Measurements from ENCODE around the gene MRPS9. TPM values are rescaled to one million over a fixed set of nuclear protein-coding genes. Genes with fewer than 3 reads are reported as not detected.

Gene MRPS9
- total RNA-seq (2022; extraction: Qiagen RNA extraction) = 29.3 to 32.2 TPM (median 31.3 TPM) in 5 replicates

DNA sequence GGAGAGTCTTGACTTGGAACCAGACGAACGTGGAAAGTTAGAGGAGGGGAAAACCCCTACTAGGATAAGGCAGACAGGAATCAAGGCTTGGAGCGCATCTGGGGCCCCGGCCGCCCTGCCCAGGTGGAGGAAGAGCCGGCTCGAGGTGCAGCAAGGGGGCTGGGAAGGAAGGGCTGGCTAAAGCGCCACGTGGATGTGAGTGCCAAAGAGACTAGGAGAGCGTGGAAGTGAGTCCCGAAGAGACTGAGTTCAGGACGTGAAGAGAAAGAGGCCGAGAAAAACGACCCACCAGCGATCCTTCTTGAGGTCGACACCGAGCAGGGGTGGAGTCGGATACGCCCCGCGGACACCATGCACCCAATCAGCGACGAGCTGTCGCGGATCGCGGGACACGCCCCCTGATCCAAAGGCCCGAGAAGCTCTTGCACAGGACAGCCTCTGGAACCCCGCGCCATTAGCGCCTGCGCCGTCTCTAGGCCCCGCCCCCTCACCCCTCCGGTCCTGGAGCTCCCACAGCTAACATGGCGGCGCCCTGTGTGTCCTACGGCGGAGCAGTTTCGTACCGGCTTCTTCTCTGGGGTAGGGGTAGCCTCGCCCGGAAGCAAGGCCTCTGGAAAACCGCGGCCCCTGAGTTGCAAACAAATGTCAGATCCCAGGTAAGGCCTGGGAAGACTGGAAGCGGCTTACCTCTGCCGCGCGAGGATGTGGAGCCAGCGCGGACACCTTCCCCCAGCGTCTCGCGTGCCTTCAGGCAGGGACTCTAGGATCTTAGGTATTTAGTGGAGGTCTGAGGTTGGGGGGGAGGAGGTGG is at the start of gene MRPS9:
Gene MRPS9 (plus strand): TSS at position 498 of the 811 bp plus-strand sequence. CDS start 24 bp downstream, at position 522.

Other genes starting within 250 kb of the MRPS9 start
- 0.03 TPM in 1 of 5 replicates, not detected in the others for gene POU3F3, start 184.0 kb upstream of the MRPS9 start, total RNA-seq (2022; extraction: Qiagen RNA extraction)
- not detected in 5 replicates for gene GPR45, start 203.7 kb downstream of the MRPS9 start, total RNA-seq (2022; extraction: Qiagen RNA extraction)

All from A549 treated with Hydrocortisone at 1 μM for 4 hours (cell line).